Small intestine (tissue), 7 donors: Measurements from ENCODE around the gene TBKBP1. TPM values are rescaled to one million over a fixed set of nuclear protein-coding genes. Genes with fewer than 3 reads are reported as not detected.

Experiments
- DNase-seq, 2 donors: peaks; one replicate each; pipeline versions ENCODE4 v3.0.0 to v3.0.0-alpha.2; 2013
- FAIRE-seq: peaks from 2 replicates; lab custom pipeline; 2012; peaks lifted over from hg19 to GRCh38; lab: Jason Lieb, UNC
- H3K27ac ChIP-seq, 3 donors: one replicate each; pipeline ENCODE4 v1.5.1; 2013; ENCODE audit warnings: low read length in 2 of 3, mild to moderate bottlenecking in 2 of 3, control low read depth in 1 of 3, inconsistent platforms in 1 of 3, low read depth in 1 of 3, moderate library complexity in 1 of 3
- H3K27me3 ChIP-seq, 3 donors: one replicate each; pipeline ENCODE4 v1.6.1; 2013; ENCODE audit warnings: low read length in 3 of 3, inconsistent platforms in 1 of 3; ENCODE audit not compliant: control insufficient read depth in 3 of 3, insufficient read depth in 3 of 3
- H3K36me3 ChIP-seq, 3 donors: one replicate each; pipeline ENCODE4 v1.6.1; 2013; ENCODE audit warnings: low read length in 3 of 3, inconsistent platforms in 1 of 3, low read depth in 1 of 3, mild to moderate bottlenecking in 1 of 3, moderate library complexity in 1 of 3; ENCODE audit not compliant: control insufficient read depth in 3 of 3, insufficient read depth in 2 of 3
- H3K4me1 ChIP-seq, 3 donors: one replicate each; pipeline ENCODE4 v1.6.1; 2013; ENCODE audit warnings: low read length in 2 of 3, inconsistent platforms in 1 of 3, low read depth in 1 of 3, mild to moderate bottlenecking in 1 of 3, moderate library complexity in 1 of 3; ENCODE audit not compliant: control insufficient read depth in 3 of 3, insufficient read depth in 2 of 3
- H3K4me3 ChIP-seq, 3 donors: one replicate each; pipeline ENCODE4 v1.5.1; 2013; ENCODE audit warnings: low read length in 3 of 3, control low read depth in 1 of 3, inconsistent platforms in 1 of 3, low read depth in 1 of 3, mild to moderate bottlenecking in 1 of 3, moderate library complexity in 1 of 3
- H3K9me3 ChIP-seq, 2 donors: one replicate each; pipeline ENCODE4 v1.6.1; 2013; ENCODE audit warnings: low read depth in 1 of 2, low read length in 1 of 2; ENCODE audit not compliant: control insufficient read depth in 2 of 2, insufficient read depth in 1 of 2
- WGBS, 3 donors: extraction: QIAGEN DNeasy Blood & Tissue Kit; methylation state at CpG; one replicate each; pipeline ENCODE4 v1.1.7; 2013; 5-methylcytosine and 5-hydroxymethylcytosine counted together
- polyA plus RNA-seq, 4 donors: library from polyadenylated mRNA; stranded (reverse) in 3 of 4; unstranded in 1 of 4; fragments of 200-250 nt in 3 of 4; fragments of 120-200 nt in 1 of 4; gene quantifications; one replicate each; pipeline versions ENCODE4 v1.2.1 to v1.2.3, GENCODE V29; 2013
- donor health status: healthy with polysubstance abuse.
- donor health status: control.
- donor health status: control.
- donor health status: Bipolar disorder and iron deficiency.
- donor health status: healthy.

The TBKBP1 gene
- polyA plus RNA-seq, 4 donors: 0.22 to 7.5 (median 4.5) TPM

GRCh38 chr17:47733047-47733673 lies 39.2 kb downstream of the TBKBP1 start, which contains the start of gene TBX21:
TSS of gene TBX21 (plus strand) at chr17:47733236. CDS start at chr17:47733455, 219 bp downstream.
- FAIRE-seq: no peak

GRCh38 chr17:47733674-47734410 lies 39.9 kb downstream of the TBKBP1 start:
- peaks cover 4 to 63% (median 5%) of the 10 kb centered on the region in 3 donors for H3K27me3 ChIP-seq
- DNase-seq: peak in 1 of 2 donors; percentile 21

More at GRCh38 chr17:47733047-47733673, 39.2 kb downstream of the TBKBP1 start, which contains the start of gene TBX21:
- DNase-seq: peak; percentile 56 to 64
- WGBS, 3 donors: 0 to 1% (median 1%) methylated on average over 48 to 73 of the region's 73 CpGs
- peak within 1 kb of the TSS in 2 of 3 donors; percentile 38 to 61 for H3K4me3 ChIP-seq
- H3K4me1 ChIP-seq: peaks cover 0 to 4% (median 0%) of the 10 kb centered on the region in 3 donors
- H3K27ac ChIP-seq: peak within 1 kb of the TSS in 2 of 3 donors; percentile 54 to 67
- peaks cover 4 to 67% (median 5%) of the 10 kb centered on the region in 3 donors for H3K27me3 ChIP-seq
- peaks cover 0 to 2% of the 10 kb centered on the region in 2 donors for H3K9me3 ChIP-seq
- no peaks in the 10 kb centered on the region for H3K36me3 ChIP-seq

GRCh38 chr17:47735139-47735464 lies 41.1 kb downstream of the TBKBP1 start:
- Histone ChIP-seq H3K9me3 (peaks cover 0 to 2% of the 10 kb centered on the region in 2 donors), H3K27me3 (peaks cover 4 to 53% (median 5%) of the 10 kb centered on the region in 3 donors), H3K4me1 (peaks cover 0 to 4% (median 0%) of the 10 kb centered on the region in 3 donors), H3K27ac (peak overlapping the region in 2 of 3 donors; percentile 16 to 78), H3K36me3 (no peaks in the 10 kb centered on the region), H3K4me3 (peak overlapping the region in 2 of 3 donors; percentile 9 to 61)
- DNase-seq (no peak), FAIRE-seq (no peak)
- 65 to 69% (median 65%) methylated on average over 3 of the region's 3 CpGs for WGBS, 3 donors

More at GRCh38 chr17:47733674-47734410, 39.9 kb downstream of the TBKBP1 start:
- FAIRE-seq: no peak
- WGBS, 3 donors: 6 to 9% (median 8%) methylated on average over 44 to 60 of the region's 60 CpGs
- peak overlapping the region in 2 of 3 donors; percentile 54 to 67 for H3K27ac ChIP-seq
- peaks cover 0 to 2% of the 10 kb centered on the region in 2 donors for H3K9me3 ChIP-seq
- no peaks in the 10 kb centered on the region for H3K36me3 ChIP-seq
- H3K4me1 ChIP-seq: peaks cover 0 to 4% (median 0%) of the 10 kb centered on the region in 3 donors
- peak overlapping the region in 2 of 3 donors; percentile 38 to 61 for H3K4me3 ChIP-seq

GRCh38 chr17:47735536-47736011 lies 41.6 kb downstream of the TBKBP1 start:
- peak overlapping the region in 1 of 3 donors; percentile 61 for H3K4me3 ChIP-seq
- peak overlapping the region in 2 of 3 donors; percentile 16 to 78 for H3K27ac ChIP-seq

GRCh38 chr17:47736501-47737495 lies 42.8 kb downstream of the TBKBP1 start:
- peak overlapping the region in 1 of 3 donors; percentile 1 for H3K4me3 ChIP-seq
- peaks cover 0 to 4% (median 0%) of the 10 kb centered on the region in 3 donors for H3K4me1 ChIP-seq
- peak overlapping the region in 1 of 3 donors; percentile 3 for H3K27ac ChIP-seq
- H3K27me3 ChIP-seq: peaks cover 4 to 43% (median 5%) of the 10 kb centered on the region in 3 donors
- DNase-seq: no peak
- WGBS, 3 donors: 63 to 78% (median 74%) methylated on average over 17 of the region's 17 CpGs
- H3K36me3 ChIP-seq: no peaks in the 10 kb centered on the region
- FAIRE-seq: no peak
- peaks cover 0 to 2% of the 10 kb centered on the region in 2 donors for H3K9me3 ChIP-seq

More at GRCh38 chr17:47735536-47736011, 41.6 kb downstream of the TBKBP1 start:
- no peak for DNase-seq
- WGBS, 3 donors: 74 to 87% (median 76%) methylated on average over 3 of the region's 3 CpGs
- H3K9me3 ChIP-seq: peaks cover 0 to 2% of the 10 kb centered on the region in 2 donors
- H3K4me1 ChIP-seq: peaks cover 0 to 4% (median 0%) of the 10 kb centered on the region in 3 donors
- H3K27me3 ChIP-seq: peaks cover 4 to 50% (median 5%) of the 10 kb centered on the region in 3 donors
- FAIRE-seq: no peak
- no peaks in the 10 kb centered on the region for H3K36me3 ChIP-seq

GRCh38 chr17:47738178-47738577 lies 44.2 kb downstream of the TBKBP1 start:
- WGBS, 3 donors: 82 to 87% (median 87%) methylated on average over 7 of the region's 7 CpGs

GRCh38 chr17:47739150-47739549 lies 45.2 kb downstream of the TBKBP1 start:
- H3K36me3 ChIP-seq: no peaks in the 10 kb centered on the region
- peaks cover 0 to 47% (median 2%) of the 10 kb centered on the region in 3 donors for H3K27me3 ChIP-seq
- H3K4me1 ChIP-seq: no peaks in the 10 kb centered on the region
- H3K9me3 ChIP-seq: no peaks in the 10 kb centered on the region
- H3K4me3 ChIP-seq: no peak overlapping the region
- no peak overlapping the region for H3K27ac ChIP-seq
- DNase-seq: no peak
- 84 to 87% (median 85%) methylated on average over 8 of the region's 8 CpGs for WGBS, 3 donors
- no peak for FAIRE-seq

More at GRCh38 chr17:47738178-47738577, 44.2 kb downstream of the TBKBP1 start:
- Histone ChIP-seq H3K4me1 (no peaks in the 10 kb centered on the region), H3K9me3 (peaks cover 0 to 2% of the 10 kb centered on the region in 2 donors), H3K4me3 (no peak overlapping the region), H3K27me3 (peaks cover 2 to 44% (median 4%) of the 10 kb centered on the region in 3 donors), H3K36me3 (no peaks in the 10 kb centered on the region), H3K27ac (no peak overlapping the region)
- no peak for DNase-seq
- no peak for FAIRE-seq
